Epidermal melanocyte (primary cell): ENCODE data around the gene PAN2.
A peak's percentile ranks its signal among the peaks of the same experiment; 100 is the strongest.
"Not testable (repeated sequence)": the region's sequence is repeated elsewhere in the genome, so short reads cannot be mapped to it uniquely, and the experiment has no call there.

ENCODE experiments used
- DNase-seq: peaks from one replicate; pipeline ENCODE4 v3.0.0; 2011; ENCODE audit warnings: low spot score; ENCODE audit not compliant: insufficient read length

PAN2 gene

GRCh38 chr12:56347255-56347654, 13.5 kb upstream of the PAN2 start:
- DNase-seq: not testable (repeated sequence)

- DNase-seq: no peak
These were observed 12.9 kb upstream of the PAN2 start for GRCh38 chr12:56346675-56347074.

GRCh38 chr12:56342290-56342689, 8.5 kb upstream of the PAN2 start:
- DNase-seq: not testable (repeated sequence)

DNA sequence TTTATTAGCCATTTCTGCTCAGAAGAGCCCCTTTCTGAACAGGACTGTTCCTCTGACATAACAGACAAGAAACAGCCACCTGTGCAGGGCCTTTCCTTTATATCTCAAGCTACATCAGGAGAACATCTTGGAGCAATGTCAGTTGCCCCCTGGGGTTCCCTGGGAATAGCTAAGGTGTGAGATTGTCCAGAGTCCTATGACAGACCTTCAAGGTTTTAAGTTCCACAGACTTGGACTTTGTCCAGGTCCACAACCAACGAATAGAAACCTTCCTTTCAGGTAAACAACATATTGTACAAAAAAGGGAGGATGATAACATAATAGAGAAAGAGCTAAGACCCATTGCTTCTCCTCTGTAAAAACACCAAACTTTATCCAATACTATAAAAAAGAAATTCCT, 7.8 kb upstream of the PAN2 start:
- DNase-seq: no peak

- DNase-seq: no peak
These were observed 5.3 kb upstream of the PAN2 start for GRCh38 chr12:56339158-56339422.

GRCh38 chr12:56338308-56339157, 4.7 kb upstream of the PAN2 start, which contains the start of gene IL23A:
IL23A (plus strand) TSS chr12:56338884; CDS start chr12:56339045, 161 bp downstream.
- DNase-seq: no peak

DNA sequence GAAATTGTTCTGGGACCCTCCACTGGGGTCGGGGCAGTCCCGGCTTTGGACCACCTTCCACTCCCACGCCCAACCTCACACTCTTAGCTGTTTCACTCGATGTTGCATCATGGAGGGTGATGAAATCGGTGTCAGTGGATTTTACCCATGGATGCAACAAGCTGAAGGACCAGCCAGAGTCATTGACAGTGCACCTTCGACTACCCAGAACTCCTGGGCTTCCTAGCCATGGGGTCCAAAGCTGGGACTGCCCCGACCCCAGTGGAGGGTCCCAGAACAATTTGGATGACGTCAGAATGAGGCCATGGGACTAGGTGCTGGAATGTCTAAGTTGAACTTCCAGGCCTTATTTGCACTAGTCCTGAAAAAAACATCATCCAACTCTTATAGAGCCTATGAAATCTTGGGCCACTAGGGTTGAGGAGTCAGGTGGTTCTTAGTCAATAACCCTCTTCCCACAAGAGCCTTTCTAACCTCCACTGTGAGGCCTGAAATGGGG, 4.0 kb upstream of the PAN2 start:
- DNase-seq: no peak

DNA sequence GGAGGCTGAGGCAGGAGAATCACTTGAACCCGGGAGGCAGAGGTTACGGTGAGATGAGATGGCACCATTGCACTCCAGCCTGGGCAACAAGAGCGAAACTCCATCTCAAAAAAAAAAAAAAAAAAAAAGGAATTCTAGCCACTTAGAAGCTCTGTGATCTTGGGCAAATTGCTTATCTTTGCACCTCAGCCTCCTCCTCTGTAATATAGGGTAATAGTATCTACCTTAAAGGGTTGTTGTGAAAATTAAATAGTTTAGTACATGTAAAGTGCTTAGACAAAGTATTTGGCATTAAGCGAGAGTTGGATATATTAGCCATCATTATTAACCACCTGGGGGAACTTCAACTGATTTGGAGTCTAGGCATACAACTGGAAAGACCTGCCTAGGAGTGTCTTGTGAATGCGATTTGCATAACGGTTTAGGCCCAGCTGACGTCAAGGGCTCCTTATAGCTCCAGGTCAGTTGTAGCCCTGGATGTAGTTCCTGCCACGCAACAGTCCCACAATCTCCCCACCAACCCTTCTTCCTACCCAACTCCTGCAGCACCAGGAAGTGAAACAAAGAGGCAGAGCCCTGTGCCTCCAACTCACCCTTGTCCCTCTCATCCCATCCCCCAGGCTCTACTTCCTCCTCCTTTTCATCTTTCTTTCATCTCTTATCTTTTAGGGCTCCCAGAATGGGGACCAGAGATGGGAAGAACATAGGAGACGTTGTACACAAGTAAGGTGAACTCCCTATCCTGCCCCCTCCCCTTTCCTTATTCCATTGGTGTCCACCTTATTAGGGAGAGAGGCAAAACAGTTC, 2.8 kb upstream of the PAN2 start:
- DNase-seq: no peak

DNA sequence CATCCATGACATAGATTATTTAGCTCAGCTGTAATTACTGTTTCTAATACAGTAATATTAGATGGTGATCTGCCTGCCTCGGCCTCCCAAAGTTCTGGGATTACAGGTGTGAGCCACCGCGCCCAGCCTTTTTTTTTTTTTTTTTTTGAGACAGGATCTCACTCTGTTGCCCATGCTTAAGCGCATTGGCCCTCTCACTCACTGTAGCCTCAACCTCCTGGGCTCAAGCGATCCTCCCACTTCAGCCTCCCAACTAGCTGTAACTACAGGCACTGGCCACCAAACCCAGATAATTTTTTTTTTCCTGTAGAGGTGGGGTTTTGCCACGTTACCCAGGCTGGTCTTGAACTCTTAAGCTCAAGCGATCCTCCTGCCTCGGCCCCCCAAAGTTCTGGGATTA, 1.7 kb upstream of the PAN2 start:
- DNase-seq: not testable (repeated sequence)

- DNase-seq: no peak
These were observed 642 bp upstream of the PAN2 start for GRCh38 chr12:56334490-56334793.

- DNase-seq: no peak
These were observed 562 bp downstream of the PAN2 start for GRCh38 chr12:56333197-56333678.

- DNase-seq: no peak
These were observed 1.1 kb downstream of the PAN2 start for GRCh38 chr12:56332512-56333196.

DNA sequence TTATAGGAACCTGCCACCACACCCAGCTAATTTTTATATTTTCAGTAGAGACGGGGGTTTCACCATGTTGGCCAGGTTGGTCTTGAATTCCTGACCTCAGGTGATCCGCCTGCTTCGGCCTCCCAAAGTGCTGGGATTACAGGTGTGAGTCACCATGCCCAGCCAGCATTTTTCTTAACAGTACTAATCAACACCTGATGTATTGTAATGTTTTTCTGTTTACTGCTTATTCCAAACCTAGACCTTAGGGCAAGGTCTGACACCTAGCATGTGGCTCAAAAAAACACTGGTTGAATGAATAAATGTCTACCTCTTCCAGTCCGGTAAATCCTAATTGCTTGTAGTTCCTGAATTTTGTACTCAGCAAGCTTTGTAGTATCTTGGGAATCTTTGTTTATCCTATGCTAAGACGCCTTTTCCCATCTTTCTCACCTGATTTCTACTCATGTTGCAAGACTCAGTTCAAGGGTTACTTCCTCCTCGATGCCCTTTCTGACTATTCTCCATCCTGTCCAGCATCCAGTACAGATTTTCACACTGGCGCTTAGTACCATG, 2.8 kb downstream of the PAN2 start:
- no peak for DNase-seq

DNA sequence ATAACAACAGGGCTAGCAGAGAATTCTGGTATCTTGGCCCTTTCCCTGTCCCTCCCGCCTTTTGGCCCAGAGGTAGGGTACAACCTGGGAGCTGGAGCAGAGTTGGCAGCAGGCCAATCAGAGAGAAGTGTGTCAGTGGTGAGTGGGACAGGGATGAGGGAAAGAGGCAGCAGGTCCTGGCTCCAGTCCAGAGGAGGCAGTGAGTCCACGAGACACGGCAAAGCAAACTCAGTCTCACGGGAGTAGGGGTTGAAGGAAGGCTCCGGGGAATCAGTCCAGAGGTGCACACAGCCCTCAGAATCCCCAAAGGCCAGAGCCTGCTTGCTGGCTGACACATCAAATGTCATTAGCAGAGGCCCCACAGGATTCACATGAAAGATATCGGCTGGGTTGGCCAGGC, 7.3 kb downstream of the PAN2 start:
- DNase-seq: no peak

GRCh38 chr12:56326126-56326525, 7.7 kb downstream of the PAN2 start:
- no peak for DNase-seq

DNA sequence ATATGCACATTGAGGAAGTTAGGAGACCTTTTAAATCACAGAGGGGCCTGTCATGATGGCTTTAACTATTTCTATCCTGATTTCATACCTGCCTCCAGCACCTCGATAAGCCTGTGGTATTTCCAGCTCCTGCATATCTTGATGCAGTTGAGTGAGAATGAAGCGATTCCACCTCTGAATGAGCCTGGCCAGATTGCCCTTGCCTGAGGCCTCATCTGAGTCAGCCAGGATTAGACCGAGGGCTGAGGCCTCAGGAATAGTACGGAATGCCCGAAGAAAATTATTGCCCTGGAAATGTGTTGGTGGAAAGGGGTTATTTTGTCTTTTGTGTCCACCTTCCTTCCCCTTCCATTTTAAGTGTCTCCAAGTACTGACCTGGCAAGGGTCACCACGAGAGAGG, 9.6 kb downstream of the PAN2 start:
- DNase-seq: no peak

GRCh38 chr12:56321610-56322009, 12.2 kb downstream of the PAN2 start:
- DNase-seq: not testable (repeated sequence)

GRCh38 chr12:56321027-56321426, 12.8 kb downstream of the PAN2 start:
- DNase-seq: no peak

DNA sequence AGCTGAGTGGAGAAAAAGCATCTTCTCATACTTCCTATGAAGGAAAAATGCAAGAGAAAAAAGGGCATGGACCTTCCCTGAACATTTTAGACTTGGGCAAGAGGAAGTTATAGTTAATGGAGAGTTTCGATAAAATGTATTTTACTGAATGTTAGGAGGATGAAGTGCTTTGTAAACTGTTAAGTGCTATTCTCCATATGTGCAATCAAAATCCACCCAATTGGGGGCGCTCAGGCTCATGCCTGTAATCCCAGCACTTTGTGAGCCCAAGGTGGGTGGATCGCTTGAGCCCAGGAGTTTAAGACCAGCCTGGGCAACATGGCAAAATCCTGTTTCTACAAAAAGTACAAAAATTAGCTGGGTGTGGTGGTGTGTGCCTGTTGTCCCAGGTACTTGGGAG, 16.1 kb downstream of the PAN2 start:
- no peak for DNase-seq

DNA sequence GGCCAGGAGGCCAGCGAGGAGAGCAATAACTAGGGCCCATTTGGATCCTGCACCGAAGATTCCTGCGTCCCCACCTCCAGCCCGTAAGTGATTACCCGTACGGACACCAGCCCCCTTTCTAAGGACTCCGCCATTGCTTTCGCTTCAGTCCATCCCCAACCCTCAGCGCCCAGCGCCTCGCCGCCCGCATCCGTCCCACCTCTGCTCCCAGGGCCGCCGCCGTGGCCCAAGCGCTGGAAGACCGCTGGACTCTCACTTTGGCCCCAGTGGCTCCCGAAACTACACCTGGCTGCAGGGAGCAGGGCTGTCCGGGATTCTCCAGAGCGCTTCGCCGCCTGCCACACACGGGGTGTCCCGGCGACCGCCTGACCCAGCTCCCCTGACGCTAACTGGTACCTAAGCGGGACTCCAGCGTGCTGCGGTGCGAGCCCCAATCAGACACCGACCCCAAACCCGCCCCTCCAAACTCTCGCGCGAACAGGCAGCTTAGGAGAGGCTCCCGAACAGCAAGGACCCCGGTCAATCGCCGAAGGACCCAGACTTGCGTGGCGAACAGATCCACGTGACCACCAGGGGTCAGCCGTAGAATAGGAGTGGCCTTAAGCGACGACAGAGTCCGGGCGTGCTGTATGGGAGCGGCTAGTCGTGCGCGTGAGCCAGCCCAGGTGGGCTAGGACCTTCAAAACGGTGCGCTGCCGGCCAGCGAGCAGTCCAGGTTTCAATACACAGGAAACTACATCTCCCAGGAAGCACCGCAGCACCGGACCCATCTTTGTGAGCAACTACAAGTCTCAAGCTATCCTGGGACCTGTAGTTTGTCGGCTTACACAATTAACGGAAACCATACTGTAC, 18.0 kb downstream of the PAN2 start, which contains the start of gene CNPY2:
CNPY2 (minus strand) TSS at position 367 of the 852 bp plus-strand sequence. CDS start 771 bp downstream, outside the sequence.
- DNase-seq: peak; percentile 89

GRCh38 chr12:56315249-56315621, 18.6 kb downstream of the PAN2 start:
- DNase-seq: peak; percentile 65
